Measurements from ENCODE around the gene SYT6. TPM values are rescaled to one million over a fixed set of nuclear protein-coding genes. Genes with fewer than 3 reads are reported as not detected.

The SYT6 gene
- total RNA-seq, 3 donors from 2014 or later (not counting 1 experiment from before 2014, with no cell fraction given) = 0.13 TPM; not detected in 2

DNA sequence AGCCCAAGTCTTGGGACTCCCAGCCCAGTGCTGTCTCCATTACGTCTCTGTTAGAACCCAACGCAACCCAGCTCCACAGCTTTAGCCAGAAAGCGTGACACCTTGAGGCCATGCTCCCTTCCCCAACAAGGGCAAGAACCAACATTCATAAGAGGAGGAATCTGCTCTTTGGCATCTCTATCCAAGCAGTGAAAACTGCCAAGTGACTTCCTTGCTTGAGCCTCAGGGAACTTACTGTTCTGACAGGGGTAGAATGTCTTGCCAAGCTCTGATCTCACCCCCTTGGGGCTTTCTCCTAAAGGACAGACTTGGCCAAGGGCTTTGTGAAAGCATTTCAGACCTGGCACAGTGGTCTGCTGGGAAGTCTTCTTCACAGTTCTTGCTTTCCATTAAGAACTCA, 56.6 kb downstream of the SYT6 start:
- Mint-ChIP-seq H3K9me3 (no peaks in the 10 kb centered on the region), H3K27ac (no peak overlapping the region), H3K4me1 (peaks cover 12 to 15% of the 10 kb centered on the region in 2 donors), H3K36me3 (no peaks in the 10 kb centered on the region), H3K27me3 (ENCODE audit: low read depth in 2 of 2) (peaks cover 0 to 8% of the 10 kb centered on the region in 2 donors), H3K4me3 (no peak overlapping the region)
- intact Hi-C loops (cut with micrococcal nuclease) = no loop called here
- Histone ChIP-seq H3K4me3 (ENCODE audit: low read length) (no peak overlapping the region), H3K27ac (ENCODE audit: low read length) (no peak overlapping the region), H3K9me3 (ENCODE audit: control insufficient read depth, insufficient read depth, low read length) (no peaks in the 10 kb centered on the region), H3K4me1 (ENCODE audit: control insufficient read depth, insufficient read depth, low read length) (no peaks in the 10 kb centered on the region), H3K27me3 (ENCODE audit: control insufficient read depth, insufficient read depth, low read length) (no peaks in the 10 kb centered on the region), H3K36me3 (ENCODE audit: control insufficient read depth, insufficient read depth, low read length) (no peaks in the 10 kb centered on the region)
- WGBS (ENCODE audit: insufficient coverage) = 91% methylated on average over 3 of the region's 3 CpGs
- TF ChIP-seq CTCF (IDR thresholded peaks at IDR 0.05) = no peak
- ATAC-seq = no peak
- DNase-seq = no peak

GRCh38 chr1:114094675-114095074, 59.0 kb downstream of the SYT6 start:
- H3K9me3 Mint-ChIP-seq = no peaks in the 10 kb centered on the region
- no peak overlapping the region for H3K4me3 Mint-ChIP-seq
- no peak for TF ChIP-seq CTCF (IDR thresholded peaks at IDR 0.05)
- ATAC-seq = no peak
- H3K27ac Mint-ChIP-seq = peak overlapping the region in 1 of 2 donors; percentile 60
- H3K36me3 ChIP-seq (ENCODE audit: control insufficient read depth, insufficient read depth, low read length) = no peaks in the 10 kb centered on the region
- H3K27ac ChIP-seq (ENCODE audit: low read length) = no peak overlapping the region
- intact Hi-C loops (cut with micrococcal nuclease) = no loop called here
- peaks cover 0 to 4% of the 10 kb centered on the region in 2 donors for H3K27me3 Mint-ChIP-seq (ENCODE audit: low read depth in 2 of 2)
- no peaks in the 10 kb centered on the region for H3K9me3 ChIP-seq (ENCODE audit: control insufficient read depth, insufficient read depth, low read length)
- peaks cover 17 to 19% of the 10 kb centered on the region in 2 donors for H3K4me1 Mint-ChIP-seq
- WGBS (ENCODE audit: insufficient coverage) = 94% methylated on average over 9 of the region's 9 CpGs
- no peak overlapping the region for H3K4me3 ChIP-seq (ENCODE audit: low read length)
- no peaks in the 10 kb centered on the region for H3K4me1 ChIP-seq (ENCODE audit: control insufficient read depth, insufficient read depth, low read length)
- H3K27me3 ChIP-seq (ENCODE audit: control insufficient read depth, insufficient read depth, low read length) = no peaks in the 10 kb centered on the region
- H3K36me3 Mint-ChIP-seq = no peaks in the 10 kb centered on the region
- DNase-seq = no peak

GRCh38 chr1:114094363-114094634, 59.4 kb downstream of the SYT6 start:
- no peak overlapping the region for H3K27ac ChIP-seq (ENCODE audit: low read length)
- no peak for ATAC-seq
- Mint-ChIP-seq H3K9me3 (no peaks in the 10 kb centered on the region), H3K4me1 (peaks cover 20 to 22% of the 10 kb centered on the region in 2 donors), H3K27me3 (ENCODE audit: low read depth in 2 of 2) (peaks cover 0 to 4% of the 10 kb centered on the region in 2 donors), H3K36me3 (no peaks in the 10 kb centered on the region), H3K4me3 (no peak overlapping the region), H3K27ac (peak overlapping the region in 1 of 2 donors; percentile 60)
- H3K4me3 ChIP-seq (ENCODE audit: low read length) = no peak overlapping the region
- no peaks in the 10 kb centered on the region for H3K9me3 ChIP-seq (ENCODE audit: control insufficient read depth, insufficient read depth, low read length)
- H3K36me3 ChIP-seq (ENCODE audit: control insufficient read depth, insufficient read depth, low read length) = no peaks in the 10 kb centered on the region
- TF ChIP-seq CTCF (IDR thresholded peaks at IDR 0.05) = no peak
- intact Hi-C loops (cut with micrococcal nuclease) = no loop called here
- WGBS (ENCODE audit: insufficient coverage) = 87% methylated on average over 4 of the region's 4 CpGs
- no peaks in the 10 kb centered on the region for H3K27me3 ChIP-seq (ENCODE audit: control insufficient read depth, insufficient read depth, low read length)
- no peaks in the 10 kb centered on the region for H3K4me1 ChIP-seq (ENCODE audit: control insufficient read depth, insufficient read depth, low read length)
- DNase-seq = no peak

- intact Hi-C loops (cut with micrococcal nuclease) = no loop called here
- H3K4me3 ChIP-seq (ENCODE audit: low read length) = no peak overlapping the region
- H3K4me1 ChIP-seq (ENCODE audit: control insufficient read depth, insufficient read depth, low read length) = peaks cover 4% of the 10 kb centered on the region
- H3K4me1 Mint-ChIP-seq = peaks cover 25 to 27% of the 10 kb centered on the region in 2 donors
- DNase-seq (peak in 1 of 2 donors; percentile 31), ATAC-seq (peak in 2 of 3 donors; percentile 63 to 79)
- no peak overlapping the region for H3K4me3 Mint-ChIP-seq
- no peaks in the 10 kb centered on the region for H3K9me3 ChIP-seq (ENCODE audit: control insufficient read depth, insufficient read depth, low read length)
- H3K27ac ChIP-seq (ENCODE audit: low read length) = no peak overlapping the region
- WGBS (ENCODE audit: insufficient coverage) = 46% methylated on average over 3 of the region's 4 CpGs
- peaks cover 0 to 4% of the 10 kb centered on the region in 2 donors for H3K27me3 Mint-ChIP-seq (ENCODE audit: low read depth in 2 of 2)
- no peaks in the 10 kb centered on the region for H3K27me3 ChIP-seq (ENCODE audit: control insufficient read depth, insufficient read depth, low read length)
- H3K36me3 ChIP-seq (ENCODE audit: control insufficient read depth, insufficient read depth, low read length) = no peaks in the 10 kb centered on the region
- H3K36me3 Mint-ChIP-seq = no peaks in the 10 kb centered on the region
- H3K27ac Mint-ChIP-seq = peak overlapping the region; percentile 10 to 60
- no peaks in the 10 kb centered on the region for H3K9me3 Mint-ChIP-seq
- no peak for TF ChIP-seq CTCF (IDR thresholded peaks at IDR 0.05)
Observed at GRCh38 chr1:114093624-114094362, 59.9 kb downstream of the SYT6 start.

Data from natural killer cell (primary cell).